Parathyroid adenoma (tissue), 2 donors: Measurements from ENCODE around the gene KPNA1.

Experiments used
- H2AFZ ChIP-seq: fragments of 300-600 bp; sonication (generic); one replicate; pipeline ENCODE4 v1.7.0; 2017; ENCODE audit warnings: antibody characterized with exemption, mild to moderate bottlenecking
- H3K27ac ChIP-seq: fragments of 300-600 bp; sonication (generic); one replicate; pipeline ENCODE4 v1.7.0; 2017
- H3K27me3 ChIP-seq: fragments of 300-600 bp; sonication (generic); one replicate; pipeline ENCODE4 v1.7.0; 2017; ENCODE audit warnings: low read length; ENCODE audit not compliant: control insufficient read depth, insufficient read depth
- H3K36me3 ChIP-seq: fragments of 300-600 bp; sonication (generic); one replicate; pipeline ENCODE4 v1.7.0; 2017; ENCODE audit warnings: low read length; ENCODE audit not compliant: control insufficient read depth, insufficient read depth
- H3K4me1 ChIP-seq: fragments of 300-600 bp; sonication (generic); one replicate; pipeline ENCODE4 v1.7.0; 2017; ENCODE audit warnings: control low read depth
- H3K4me2 ChIP-seq: fragments of 300-600 bp; sonication (generic); one replicate; pipeline ENCODE4 v1.7.0; 2017; ENCODE audit warnings: low read length
- H3K4me3 ChIP-seq: fragments of 300-600 bp; sonication (generic); one replicate; pipeline ENCODE4 v1.7.0; 2017; ENCODE audit warnings: low read depth, low read length
- H3K79me2 ChIP-seq: fragments of 300-600 bp; sonication (generic); one replicate; pipeline ENCODE4 v1.7.0; 2017; ENCODE audit warnings: control low read depth
- H3K9ac ChIP-seq: fragments of 300-600 bp; sonication (generic); one replicate; pipeline ENCODE4 v1.7.0; 2017; ENCODE audit warnings: mild to moderate bottlenecking
- H3K9me3 ChIP-seq: fragments of 300-600 bp; sonication (generic); one replicate; pipeline ENCODE4 v1.7.0; 2017; ENCODE audit warnings: low read length; ENCODE audit not compliant: control insufficient read depth
- CTCF ChIP-seq: fragments of 300-600 bp; sonication (generic); IDR thresholded peaks from one replicate; pipeline ENCODE4 v1.7.0; 2017; ENCODE audit warnings: antibody characterized with exemption, mild to moderate bottlenecking
- donor health status: primary hyperparathyroidism.

The KPNA1 gene

GRCh38 chr3:122553171-122553570 is 38.4 kb upstream of the KPNA1 start:
- no peak for TF ChIP-seq CTCF
- Histone ChIP-seq H3K27ac (no peak overlapping the region), H2AFZ (no peak overlapping the region), H3K36me3 (no peaks in the 10 kb centered on the region), H3K27me3 (no peaks in the 10 kb centered on the region), H3K79me2 (peaks cover 2% of the 10 kb centered on the region), H3K9ac (no peak overlapping the region), H3K4me3 (no peak overlapping the region), H3K4me2 (no peak overlapping the region), H3K9me3 (no peaks in the 10 kb centered on the region), H3K4me1 (peaks cover 3% of the 10 kb centered on the region)

GRCh38 chr3:122548619-122549018 is 33.9 kb upstream of the KPNA1 start:
- Histone ChIP-seq H3K27me3 (no peaks in the 10 kb centered on the region), H3K4me2 (no peak overlapping the region), H3K36me3 (no peaks in the 10 kb centered on the region), H3K27ac (no peak overlapping the region), H3K4me1 (no peaks in the 10 kb centered on the region), H2AFZ (no peak overlapping the region), H3K9ac (no peak overlapping the region), H3K4me3 (no peak overlapping the region), H3K9me3 (no peaks in the 10 kb centered on the region), H3K79me2 (peaks cover 4% of the 10 kb centered on the region)
- TF ChIP-seq CTCF, result no peak

GRCh38 chr3:122548076-122548475 is 33.3 kb upstream of the KPNA1 start:
- Histone ChIP-seq H3K9me3 (no peaks in the 10 kb centered on the region), H3K27ac (no peak overlapping the region), H3K27me3 (no peaks in the 10 kb centered on the region), H2AFZ (no peak overlapping the region), H3K4me2 (no peak overlapping the region), H3K9ac (no peak overlapping the region), H3K4me3 (no peak overlapping the region), H3K79me2 (peaks cover 4% of the 10 kb centered on the region), H3K4me1 (no peaks in the 10 kb centered on the region), H3K36me3 (no peaks in the 10 kb centered on the region)
- TF ChIP-seq CTCF, result no peak

GRCh38 chr3:122546151-122546550 is 31.4 kb upstream of the KPNA1 start:
- no peaks in the 10 kb centered on the region for H3K27me3 ChIP-seq
- no peaks in the 10 kb centered on the region for H3K4me1 ChIP-seq
- H3K79me2 ChIP-seq, result peaks cover 4% of the 10 kb centered on the region
- no peak overlapping the region for H2AFZ ChIP-seq
- H3K4me2 ChIP-seq, result no peak overlapping the region
- no peak overlapping the region for H3K4me3 ChIP-seq
- H3K9ac ChIP-seq, result no peak overlapping the region
- no peak for TF ChIP-seq CTCF
- H3K27ac ChIP-seq, result no peak overlapping the region
- no peaks in the 10 kb centered on the region for H3K9me3 ChIP-seq
- H3K36me3 ChIP-seq, result no peaks in the 10 kb centered on the region

- H3K4me2 ChIP-seq, result no peak overlapping the region
- no peak overlapping the region for H3K27ac ChIP-seq
- H3K4me1 ChIP-seq, result peaks cover 6% of the 10 kb centered on the region
- no peak for TF ChIP-seq CTCF
- no peak overlapping the region for H3K4me3 ChIP-seq
- no peaks in the 10 kb centered on the region for H3K9me3 ChIP-seq
- no peak overlapping the region for H2AFZ ChIP-seq
- H3K27me3 ChIP-seq, result no peaks in the 10 kb centered on the region
- H3K9ac ChIP-seq, result no peak overlapping the region
- H3K79me2 ChIP-seq, result peaks cover under 1% of the 10 kb centered on the region
- no peaks in the 10 kb centered on the region for H3K36me3 ChIP-seq
Measured at GRCh38 chr3:122538956-122539490, 24.3 kb upstream of the KPNA1 start.
